ENCODE measurements around the gene CCDC85C.

CCDC85C gene

DNA sequence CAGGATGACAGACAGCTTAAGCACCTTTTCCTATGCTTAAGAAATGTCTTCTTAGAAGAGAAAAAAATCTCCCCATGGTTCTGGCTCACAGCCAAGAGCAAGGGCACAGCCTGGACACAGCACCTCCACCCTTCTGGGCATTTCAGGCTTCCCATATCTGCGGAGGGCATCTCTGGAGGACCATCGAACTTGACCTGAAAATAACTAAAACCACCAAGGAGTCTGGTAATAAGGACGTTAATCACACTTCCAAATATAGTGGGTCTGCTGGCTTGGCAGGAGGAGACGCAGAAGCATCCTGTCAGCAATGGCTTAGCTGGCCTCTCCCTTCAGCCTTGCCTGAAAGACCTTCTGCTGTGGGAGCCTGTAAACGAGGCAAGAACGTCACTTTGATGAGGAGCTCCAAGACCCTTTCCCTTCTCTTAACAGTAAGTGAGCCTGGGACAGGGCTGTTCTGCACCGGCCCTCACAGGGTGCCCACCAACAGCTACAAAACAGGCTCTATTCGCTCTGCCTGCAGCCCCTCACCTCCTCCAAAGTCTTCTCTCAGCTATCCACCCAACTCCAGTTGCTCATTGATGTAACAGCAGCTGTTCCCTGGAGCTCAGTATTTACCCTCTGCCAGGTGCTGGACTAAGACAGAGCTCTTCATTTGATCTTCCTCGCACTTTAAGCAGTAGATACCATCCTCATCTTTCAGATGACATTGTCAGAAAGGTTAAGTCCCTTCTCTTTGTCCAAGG, 136.5 kb downstream of the CCDC85C start:
- no peak for DNase-seq

DNA sequence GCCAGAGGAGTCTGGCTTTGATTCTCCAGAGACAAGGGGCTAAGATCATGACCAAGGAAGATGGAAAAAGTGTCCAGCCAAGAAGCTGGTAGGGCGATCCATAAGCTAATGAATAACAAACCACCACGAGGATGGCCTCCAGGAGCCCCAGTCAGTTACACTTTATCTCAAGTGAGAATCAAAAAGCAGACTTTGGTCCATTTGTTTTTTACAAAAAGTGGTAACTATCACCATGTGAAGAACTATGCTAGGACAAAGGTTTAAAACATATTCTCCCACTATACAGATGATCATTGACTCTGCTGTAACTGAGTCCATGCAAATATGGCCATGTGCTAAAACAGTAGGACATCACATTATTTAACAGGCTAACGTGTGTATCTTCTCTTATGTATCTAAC, 137.2 kb downstream of the CCDC85C start:
- no peak for DNase-seq

- no peak for DNase-seq
These were observed 138.7 kb downstream of the CCDC85C start for GRCh38 chr14:99465288-99465687.

GRCh38 chr14:99463974-99464373, 140.0 kb downstream of the CCDC85C start:
- DNase-seq, result no peak

DNA sequence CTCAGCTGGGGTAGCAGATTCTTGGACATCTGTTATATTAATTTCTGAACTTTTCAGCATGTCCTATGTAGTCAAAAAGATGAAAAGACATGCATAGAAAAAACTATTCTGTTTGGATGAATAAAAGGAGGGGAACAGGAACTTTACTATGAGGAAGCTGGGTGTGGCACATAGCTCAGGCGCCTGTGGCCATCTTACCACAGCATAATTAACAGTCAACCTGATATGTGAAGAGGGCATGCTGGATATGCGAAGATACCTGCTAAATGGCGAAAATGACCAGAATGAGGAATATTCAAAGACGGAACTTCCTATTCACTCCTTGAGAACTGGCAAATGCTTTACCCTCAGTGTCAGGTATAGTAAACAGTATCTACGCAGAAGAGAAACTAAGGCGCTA, 141.8 kb downstream of the CCDC85C start:
- no peak for DNase-seq

DNA sequence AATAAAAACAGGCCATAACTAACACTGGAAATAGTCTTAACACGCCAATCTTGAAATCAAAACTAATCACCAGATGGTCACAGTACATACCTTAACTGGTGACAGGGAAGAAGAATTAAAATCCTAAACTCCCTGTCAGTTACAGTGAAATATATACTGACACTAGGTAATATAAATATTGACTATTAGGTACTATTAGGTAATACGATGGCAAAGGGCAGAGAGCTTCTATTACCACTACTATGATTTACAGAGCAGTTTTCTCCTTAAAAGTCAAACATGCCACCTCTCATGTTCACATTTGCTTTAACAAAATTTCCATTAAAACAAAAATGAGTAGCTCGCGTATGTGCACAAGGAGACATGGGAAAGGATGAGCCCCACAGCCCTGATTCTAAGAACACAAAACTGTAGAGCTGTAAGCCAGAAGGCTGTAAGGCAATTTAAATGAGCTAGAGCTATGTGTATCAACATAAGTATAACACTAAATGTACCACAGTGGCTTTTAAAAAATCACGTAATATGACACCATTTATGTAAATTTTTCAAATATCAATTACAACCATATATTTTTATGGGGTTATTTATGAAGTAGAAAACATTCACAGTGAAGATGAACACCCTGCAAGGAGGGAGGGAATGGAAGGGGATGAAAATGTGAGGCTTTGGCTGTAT, 142.5 kb downstream of the CCDC85C start:
- DNase-seq, result no peak

DNA sequence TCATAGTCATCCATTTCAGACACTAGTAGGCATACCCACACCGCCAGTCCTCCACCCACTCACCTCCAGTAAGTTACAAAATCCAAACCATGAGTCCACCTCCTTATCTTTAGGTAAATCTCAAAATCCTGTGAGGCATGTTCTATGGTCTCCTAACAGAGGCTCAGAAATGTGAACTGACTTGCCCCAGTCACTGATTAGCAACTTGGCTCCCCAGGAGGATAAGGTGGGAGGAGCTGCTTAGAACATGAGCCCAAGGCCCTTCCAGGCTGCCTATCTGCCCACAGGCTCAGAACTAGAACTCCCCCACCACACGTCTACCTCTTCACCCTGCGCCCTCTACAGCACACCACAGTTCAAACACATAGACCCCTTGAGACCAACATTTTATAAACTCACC, 143.2 kb downstream of the CCDC85C start:
- DNase-seq, result no peak

GRCh38 chr14:99459481-99460100, 144.4 kb downstream of the CCDC85C start:
- DNase-seq, result no peak

DNA sequence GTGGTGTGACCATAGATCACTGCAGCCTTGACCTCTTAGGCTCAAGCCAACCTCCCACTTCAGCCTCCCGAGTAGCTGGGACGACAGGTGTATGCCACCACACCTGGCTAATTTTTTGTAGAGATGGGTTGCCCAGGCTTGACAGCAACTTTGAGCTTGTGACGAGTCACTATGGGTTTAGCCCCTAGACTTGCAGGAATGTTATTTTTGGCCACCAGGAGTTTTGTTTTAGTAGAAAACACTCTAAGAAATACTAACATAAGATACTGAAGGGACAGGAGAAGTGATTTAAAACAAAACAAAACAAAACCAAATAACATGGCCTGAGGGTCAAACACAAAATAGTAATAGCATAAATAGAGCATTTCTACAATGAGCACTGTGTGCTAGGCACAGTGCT, 149.8 kb downstream of the CCDC85C start:
- no peak for DNase-seq

DNA sequence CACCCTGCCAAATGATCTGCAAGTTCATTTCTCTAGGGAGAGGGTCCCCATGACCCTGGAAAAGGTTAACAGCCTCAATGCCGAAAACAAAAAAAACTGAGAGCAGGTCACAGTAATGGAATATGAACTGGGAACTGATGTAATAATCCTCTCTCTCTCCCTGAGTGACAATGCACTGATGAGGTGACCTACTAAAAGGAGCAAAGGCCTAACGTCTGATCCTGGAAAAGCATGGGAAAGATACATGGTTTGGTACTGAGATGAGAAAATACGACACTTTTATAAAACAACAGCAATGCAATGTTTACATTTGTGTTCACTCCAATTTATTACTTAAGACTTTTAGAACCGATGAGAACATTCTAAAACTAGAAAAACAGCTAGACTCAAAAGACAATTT, 151.0 kb downstream of the CCDC85C start:
- DNase-seq, result no peak

DNA sequence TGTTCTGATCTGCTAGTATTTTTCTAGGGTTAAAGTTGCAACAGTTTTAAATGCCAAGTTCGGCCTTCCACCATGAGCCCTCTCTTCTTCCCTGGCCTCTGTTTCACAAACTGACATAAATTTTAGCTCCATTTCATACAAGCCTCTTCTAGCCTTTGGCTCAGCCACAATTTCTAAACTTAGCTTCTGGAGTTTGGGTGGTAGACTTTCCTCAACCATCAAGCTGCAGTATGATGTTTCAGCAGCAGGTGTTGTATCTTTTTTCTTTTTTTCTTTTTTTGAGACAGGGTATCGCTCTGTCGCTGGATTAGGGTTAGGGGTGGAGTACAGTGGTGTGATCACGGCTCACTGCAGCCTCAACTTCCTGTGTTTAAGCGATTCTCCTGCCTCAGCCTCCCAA, 152.8 kb downstream of the CCDC85C start:
- no peak for DNase-seq

GRCh38 chr14:99450266-99450665, 153.7 kb downstream of the CCDC85C start:
- no peak for DNase-seq
